Measurements from ENCODE around the gene SH3BP2. TPM values are rescaled to one million over a fixed set of nuclear protein-coding genes. Genes with fewer than 3 reads are reported as not detected.

Gene SH3BP2
- total RNA-seq, 6 donors from 2014 or later: 59.1 to 358 (median 103) TPM

DNA sequence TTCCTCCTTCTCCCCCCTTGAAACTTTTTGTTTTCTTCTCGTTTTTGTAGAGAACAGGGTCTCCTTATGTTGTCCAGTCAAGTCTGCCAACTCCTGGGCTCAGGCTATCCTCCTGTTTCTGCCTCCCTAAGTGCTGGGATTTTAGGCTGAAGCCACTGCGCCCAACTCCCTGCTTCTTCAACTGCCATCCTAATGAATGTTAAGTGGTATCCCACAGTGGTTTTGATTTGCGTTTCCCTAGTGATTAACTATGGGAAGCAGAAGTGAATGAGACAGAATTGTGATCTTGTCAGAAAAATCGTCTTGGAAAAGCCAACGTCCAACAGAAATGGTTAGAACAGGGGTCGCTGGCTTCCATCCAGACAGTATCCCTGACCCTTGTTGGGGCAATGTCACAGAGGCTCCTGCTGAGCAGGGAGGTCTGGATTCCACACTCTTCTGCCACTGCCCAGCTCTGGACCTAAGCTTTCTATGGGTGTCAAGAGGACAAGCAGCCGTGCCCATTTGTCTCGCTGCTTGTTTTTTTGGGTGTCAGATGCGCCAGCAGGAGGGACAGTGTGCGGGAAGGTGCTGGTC is 49.9 kb downstream of the SH3BP2 start:
- Histone ChIP-seq H3K27me3 (no peaks in the 10 kb centered on the region), H3K36me3 (no peaks in the 10 kb centered on the region), H3K4me3 (peak overlapping the region; percentile 74 to 85 (median 80)), H3K27ac (peak overlapping the region; percentile 88 to 97 (median 94)), H3K9me3 (no peaks in the 10 kb centered on the region), H3K4me1 (peaks cover 37 to 58% (median 39%) of the 10 kb centered on the region in 4 donors)
- ATAC-seq (ENCODE audit: low FRiP score in 2 of 2) (peak; percentile 0 to 9), DNase-seq (no peak)
- TF ChIP-seq POLR2A (IDR thresholded peaks at IDR 0.05) (no peak), EP300 (IDR thresholded peaks at IDR 0.05) (no peak), POLR2AphosphoS5 (IDR thresholded peaks at IDR 0.05) (no peak)
- TF ChIP-seq, protein P1, sequence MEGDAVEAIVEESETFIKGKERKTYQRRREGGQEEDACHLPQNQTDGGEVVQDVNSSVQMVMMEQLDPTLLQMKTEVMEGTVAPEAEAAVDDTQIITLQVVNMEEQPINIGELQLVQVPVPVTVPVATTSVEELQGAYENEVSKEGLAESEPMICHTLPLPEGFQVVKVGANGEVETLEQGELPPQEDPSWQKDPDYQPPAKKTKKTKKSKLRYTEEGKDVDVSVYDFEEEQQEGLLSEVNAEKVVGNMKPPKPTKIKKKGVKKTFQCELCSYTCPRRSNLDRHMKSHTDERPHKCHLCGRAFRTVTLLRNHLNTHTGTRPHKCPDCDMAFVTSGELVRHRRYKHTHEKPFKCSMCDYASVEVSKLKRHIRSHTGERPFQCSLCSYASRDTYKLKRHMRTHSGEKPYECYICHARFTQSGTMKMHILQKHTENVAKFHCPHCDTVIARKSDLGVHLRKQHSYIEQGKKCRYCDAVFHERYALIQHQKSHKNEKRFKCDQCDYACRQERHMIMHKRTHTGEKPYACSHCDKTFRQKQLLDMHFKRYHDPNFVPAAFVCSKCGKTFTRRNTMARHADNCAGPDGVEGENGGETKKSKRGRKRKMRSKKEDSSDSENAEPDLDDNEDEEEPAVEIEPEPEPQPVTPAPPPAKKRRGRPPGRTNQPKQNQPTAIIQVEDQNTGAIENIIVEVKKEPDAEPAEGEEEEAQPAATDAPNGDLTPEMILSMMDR (IDR thresholded peaks at IDR 0.05): no peak
- WGBS, 2 donors: 10 to 20% methylated on average over 8 to 10 of the region's 10 CpGs

GRCh38 chr4:2843263-2843940 is 50.5 kb downstream of the SH3BP2 start, which contains the start of gene ADD1:
Gene ADD1, plus strand, starts transcription at chr4:2843844. Its CDS starts 32,072 bp downstream, at chr4:2875916.
- ATAC-seq (ENCODE audit: low FRiP score in 2 of 2): peak; percentile 99
- Histone ChIP-seq H3K27me3 (no peaks in the 10 kb centered on the region), H3K36me3 (no peaks in the 10 kb centered on the region), H3K9me3 (no peaks in the 10 kb centered on the region), H3K4me3 (peak within 1 kb of the TSS; percentile 77 to 97 (median 84)), H3K27ac (peak within 1 kb of the TSS; percentile 88 to 97 (median 94)), H3K4me1 (peaks cover 38 to 58% (median 39%) of the 10 kb centered on the region in 4 donors)
- peak; percentile 93 to 99 for DNase-seq
- TF ChIP-seq POLR2A (IDR thresholded peaks at IDR 0.05): peak in 3 of 4 donors; percentile 87 to 95 (median 91)
- TF ChIP-seq POLR2AphosphoS5 (IDR thresholded peaks at IDR 0.05): peak; percentile 86 to 89
- TF ChIP-seq, protein P1 (IDR thresholded peaks at IDR 0.05): peak in 1 of 6 experiments; percentile 16
- TF ChIP-seq EP300 (IDR thresholded peaks at IDR 0.05): no peak
- WGBS, 2 donors: 0% methylated on average over 10 to 22 of the region's 65 CpGs

- H3K4me1 ChIP-seq: peaks cover 37 to 58% (median 41%) of the 10 kb centered on the region in 4 donors
- ATAC-seq (ENCODE audit: low FRiP score in 2 of 2): peak in 1 of 2 donors; percentile 38
- no peaks in the 10 kb centered on the region for H3K9me3 ChIP-seq
- DNase-seq: peak in 1 of 2 donors; percentile 69
- TF ChIP-seq POLR2A (IDR thresholded peaks at IDR 0.05): no peak
- no peaks in the 10 kb centered on the region for H3K27me3 ChIP-seq
- H3K4me3 ChIP-seq: peak overlapping the region; percentile 77 to 97 (median 84)
- H3K36me3 ChIP-seq: no peaks in the 10 kb centered on the region
- H3K27ac ChIP-seq: peak overlapping the region; percentile 88 to 97 (median 94)
- 0% methylated on average over 16 to 18 of the region's 74 CpGs for WGBS, 2 donors
Observed at GRCh38 chr4:2843941-2844584, 51.2 kb downstream of the SH3BP2 start.

- no peaks in the 10 kb centered on the region for H3K36me3 ChIP-seq
- TF ChIP-seq POLR2A (IDR thresholded peaks at IDR 0.05) (no peak), POLR2AphosphoS5 (IDR thresholded peaks at IDR 0.05) (no peak), EP300 (IDR thresholded peaks at IDR 0.05) (no peak)
- TF ChIP-seq, protein P1 (IDR thresholded peaks at IDR 0.05): no peak
- 73 to 80% methylated on average over 2 of the region's 2 CpGs for WGBS, 2 donors
- no peaks in the 10 kb centered on the region for H3K27me3 ChIP-seq
- H3K4me3 ChIP-seq: peak overlapping the region in 1 of 4 donors; percentile 82
- no peaks in the 10 kb centered on the region for H3K9me3 ChIP-seq
- H3K27ac ChIP-seq: no peak overlapping the region
- ATAC-seq (ENCODE audit: low FRiP score in 2 of 2) (no peak), DNase-seq (no peak)
- peaks cover 49 to 77% (median 53%) of the 10 kb centered on the region in 4 donors for H3K4me1 ChIP-seq
Observed at GRCh38 chr4:2846172-2846571, 53.3 kb downstream of the SH3BP2 start.

DNA sequence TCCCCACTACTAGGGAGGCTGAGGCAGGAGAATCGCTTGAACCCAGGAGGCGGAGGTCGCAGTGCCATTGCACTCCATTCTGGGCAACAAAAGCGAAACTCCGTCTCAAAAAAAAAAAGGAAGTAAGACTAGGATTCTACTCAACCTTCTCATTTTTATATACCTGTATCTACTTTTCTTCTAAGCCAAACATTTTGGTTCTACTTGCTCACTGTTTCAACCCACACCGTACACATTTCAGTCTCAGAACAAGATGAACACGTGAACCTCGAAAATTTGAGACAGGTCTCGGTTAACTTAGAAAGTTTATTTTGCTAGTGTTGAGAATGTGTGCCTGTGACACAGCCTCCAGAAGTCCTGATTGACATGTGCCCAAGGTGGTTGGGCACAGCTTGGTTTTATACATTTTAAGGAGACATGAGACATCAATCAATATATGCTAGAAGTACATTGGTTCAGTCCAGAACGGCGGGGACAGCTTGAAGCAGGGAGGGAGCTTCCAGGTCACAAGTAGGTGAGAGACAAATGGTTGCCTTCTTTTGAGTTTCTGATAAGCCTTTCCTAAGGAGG is 54.5 kb downstream of the SH3BP2 start:
- 80 to 88% methylated on average over 11 of the region's 11 CpGs for WGBS, 2 donors
- no peak for ATAC-seq (ENCODE audit: low FRiP score in 2 of 2)
- H3K27me3 ChIP-seq: no peaks in the 10 kb centered on the region

More for the DNA sequence above, 54.5 kb downstream of the SH3BP2 start:
- DNase-seq: no peak
- Histone ChIP-seq H3K4me3 (no peak overlapping the region), H3K4me1 (peaks cover 58 to 85% (median 61%) of the 10 kb centered on the region in 4 donors), H3K9me3 (no peaks in the 10 kb centered on the region), H3K36me3 (no peaks in the 10 kb centered on the region), H3K27ac (peak overlapping the region in 3 of 4 donors; percentile 50 to 61 (median 58))
- TF ChIP-seq, protein P1 (IDR thresholded peaks at IDR 0.05): no peak
- TF ChIP-seq POLR2A (IDR thresholded peaks at IDR 0.05): no peak
- no peak for TF ChIP-seq POLR2AphosphoS5 (IDR thresholded peaks at IDR 0.05)
- no peak for TF ChIP-seq EP300 (IDR thresholded peaks at IDR 0.05)
